CD4-positive, alpha-beta T cell treated with Interferon gamma for 1 hour (primary cell): ENCODE data around the gene NTM.
"Not testable (repeated sequence)": the region's sequence is repeated elsewhere in the genome, so short reads cannot be mapped to it uniquely, and the experiment has no call there.

Experiments used
- DNase-seq: peaks from one replicate; pipeline ENCODE4 v3.0.0-alpha.2; 2020

The NTM gene

DNA sequence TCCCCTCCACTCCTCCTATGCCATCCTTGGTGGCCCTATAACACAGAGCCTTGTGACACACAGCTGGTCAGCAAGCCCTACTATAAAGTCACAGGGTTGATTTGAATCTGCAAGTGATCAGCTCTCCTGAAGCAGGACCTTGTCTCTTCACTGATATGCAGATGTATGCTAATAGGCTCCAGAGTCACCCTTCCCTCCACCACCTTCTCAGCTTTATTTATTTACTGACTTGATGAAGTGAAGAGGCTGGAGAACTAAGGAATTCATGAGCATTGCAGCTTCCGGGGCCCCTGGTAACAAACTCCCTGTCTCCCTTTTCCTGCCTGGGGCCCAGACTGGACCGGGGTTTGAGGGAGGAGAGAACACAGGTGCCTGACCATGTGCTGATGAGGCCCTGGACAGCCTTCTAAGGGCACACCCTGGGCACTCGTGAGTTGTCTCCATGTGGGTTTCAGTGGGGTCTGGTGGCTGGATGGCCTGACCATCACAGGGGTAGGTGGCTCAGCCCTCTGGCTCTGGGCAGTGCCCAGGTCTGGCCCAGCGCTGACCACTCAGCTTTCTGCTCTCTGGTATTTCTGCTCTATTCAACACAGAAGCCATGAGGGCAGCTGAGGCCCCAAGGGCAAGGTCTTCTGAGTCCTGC is 307.5 kb downstream of the NTM start:
- no peak for DNase-seq

DNA sequence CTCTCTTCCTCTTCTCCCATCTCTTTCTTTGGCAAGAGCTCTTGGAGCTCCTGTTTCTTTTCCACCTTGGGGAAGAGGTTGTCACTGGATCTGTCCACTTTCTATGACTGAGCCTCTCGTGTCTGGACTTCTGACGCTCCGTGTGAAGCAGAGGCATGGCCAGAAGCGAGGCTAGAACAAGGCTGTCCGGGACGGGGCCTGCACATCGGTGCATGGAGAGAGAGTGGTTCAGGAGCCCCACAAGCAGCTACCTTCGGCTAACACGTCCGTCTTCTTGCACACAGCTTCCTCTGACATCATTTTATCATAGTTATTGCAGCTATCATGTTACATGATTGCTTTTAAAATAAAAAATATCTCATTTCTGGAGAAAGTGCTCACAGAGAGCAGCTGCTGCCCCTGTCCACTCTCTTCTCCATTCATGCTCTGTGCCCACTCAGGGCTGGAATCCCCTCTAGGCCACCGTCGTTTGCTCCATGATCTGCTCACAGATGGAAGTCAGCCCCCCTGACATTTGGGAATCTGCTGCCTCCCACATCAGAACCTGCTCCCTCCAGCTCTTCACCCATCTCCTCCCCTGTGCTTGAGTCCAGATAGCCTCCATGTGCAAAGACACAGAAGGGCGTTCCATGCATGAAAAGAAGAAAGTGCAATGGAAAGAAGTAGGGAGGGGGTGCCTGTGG is 308.4 kb downstream of the NTM start:
- DNase-seq, result no peak

DNA sequence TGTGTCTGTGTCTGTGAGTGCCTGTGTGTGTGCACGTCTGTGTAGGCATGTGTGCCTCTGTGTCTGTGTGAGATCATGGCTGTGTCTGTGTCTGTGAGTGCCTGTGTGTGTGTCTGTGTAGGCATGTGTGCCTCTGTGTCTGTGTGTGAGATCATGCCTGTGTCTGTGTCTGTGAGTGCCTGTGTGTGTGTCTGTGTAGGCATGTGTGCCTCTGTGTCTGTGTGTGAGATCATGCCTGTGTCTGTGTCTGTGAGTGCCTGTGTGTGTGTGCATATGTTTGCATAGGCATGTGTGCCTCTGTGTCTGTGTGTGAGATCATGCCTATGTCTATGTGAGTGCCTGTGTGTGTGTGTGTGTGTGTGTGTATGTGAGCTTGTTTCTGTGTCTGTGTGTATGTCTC is 310.0 kb downstream of the NTM start:
- not testable (repeated sequence) for DNase-seq

DNA sequence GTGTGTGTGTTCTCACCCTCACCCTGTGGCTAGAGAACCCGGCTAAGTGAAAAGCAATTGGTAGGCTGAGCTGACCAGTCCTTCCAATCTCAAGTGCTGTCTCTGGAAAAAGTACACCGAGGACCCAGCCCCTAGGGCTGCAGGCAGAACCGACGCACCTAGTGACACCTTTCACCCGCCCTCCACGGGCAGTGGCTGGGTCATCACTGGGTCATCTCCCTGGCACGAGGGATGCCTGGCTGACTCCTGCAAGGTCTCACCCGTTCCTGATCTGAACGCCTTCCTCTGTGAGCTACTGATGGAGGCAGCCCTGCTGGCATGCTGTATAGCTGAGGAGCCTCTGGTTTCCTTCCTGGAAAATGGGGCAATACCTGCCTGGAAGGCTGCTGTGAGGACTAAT is 311.5 kb downstream of the NTM start:
- DNase-seq, result no peak

DNA sequence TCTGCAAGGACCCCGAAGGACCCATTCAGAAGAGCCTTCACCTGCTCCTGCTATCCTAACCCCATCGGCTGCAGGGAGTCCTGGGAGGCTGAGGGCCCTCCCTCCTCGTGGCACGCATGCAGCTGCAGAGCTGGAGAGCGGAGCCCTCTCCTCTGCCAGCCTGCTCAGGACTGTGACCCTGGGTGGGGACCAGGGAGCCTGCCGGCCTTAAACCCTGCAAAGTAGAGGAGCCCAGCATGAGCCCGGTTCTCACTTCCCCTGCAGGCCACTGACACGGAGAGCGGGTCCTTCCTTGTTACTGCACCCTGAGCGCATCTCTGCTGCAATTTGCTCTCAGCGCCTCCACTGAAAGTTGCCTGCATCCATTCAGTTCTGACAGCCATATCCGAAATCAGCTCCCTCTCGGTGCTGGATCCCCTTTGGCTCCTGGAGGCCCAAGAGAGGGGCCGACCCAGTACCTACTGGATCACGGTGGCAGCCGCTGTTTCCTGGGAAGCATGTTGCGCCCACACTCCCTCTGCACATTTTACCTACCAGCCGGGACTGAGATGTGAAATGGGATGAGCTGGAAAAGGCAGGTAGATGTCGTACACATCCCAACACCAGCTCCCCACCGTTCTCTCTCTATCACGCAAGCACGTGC is 312.1 kb downstream of the NTM start:
- no peak for DNase-seq

DNA sequence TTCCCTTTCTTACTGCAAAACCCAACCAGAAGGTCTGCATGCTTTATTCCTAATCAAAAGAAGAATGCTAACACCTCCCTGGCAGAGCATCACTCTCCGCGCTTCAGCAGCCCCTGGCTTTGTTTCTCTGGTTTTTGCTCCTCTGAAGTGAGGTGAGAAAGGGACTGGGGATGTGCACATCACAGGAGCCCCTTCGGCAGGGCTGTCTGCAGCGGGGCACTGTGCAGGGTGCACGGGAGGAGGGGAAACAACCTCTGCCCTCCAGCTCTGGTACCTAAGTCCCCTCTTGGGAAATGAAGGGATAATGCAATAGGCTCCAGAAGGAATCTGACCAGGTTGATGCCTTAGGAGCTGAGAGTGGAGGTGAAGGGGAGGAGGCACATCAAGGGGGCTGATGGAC is 312.7 kb downstream of the NTM start:
- no peak for DNase-seq

DNA sequence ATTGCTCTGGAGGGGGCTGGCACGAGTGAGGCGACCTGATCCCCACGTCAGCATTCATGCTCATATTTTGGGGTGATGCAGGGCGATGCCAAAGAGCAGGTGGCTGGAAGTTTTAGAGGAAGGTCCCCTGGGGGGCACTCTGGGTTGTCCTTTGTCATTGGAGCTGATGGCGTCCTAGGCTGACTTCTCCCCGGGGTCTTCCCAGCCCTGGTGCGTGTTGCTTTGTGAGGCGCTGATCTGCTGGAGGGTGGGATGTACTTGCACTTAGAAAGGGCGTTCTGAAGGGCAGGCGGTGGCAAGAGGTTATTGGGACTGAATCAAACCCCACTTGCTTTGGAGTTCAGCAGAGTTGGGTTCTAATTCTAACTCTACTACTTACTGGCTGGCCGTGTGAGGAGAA is 313.3 kb downstream of the NTM start:
- DNase-seq, result no peak

DNA sequence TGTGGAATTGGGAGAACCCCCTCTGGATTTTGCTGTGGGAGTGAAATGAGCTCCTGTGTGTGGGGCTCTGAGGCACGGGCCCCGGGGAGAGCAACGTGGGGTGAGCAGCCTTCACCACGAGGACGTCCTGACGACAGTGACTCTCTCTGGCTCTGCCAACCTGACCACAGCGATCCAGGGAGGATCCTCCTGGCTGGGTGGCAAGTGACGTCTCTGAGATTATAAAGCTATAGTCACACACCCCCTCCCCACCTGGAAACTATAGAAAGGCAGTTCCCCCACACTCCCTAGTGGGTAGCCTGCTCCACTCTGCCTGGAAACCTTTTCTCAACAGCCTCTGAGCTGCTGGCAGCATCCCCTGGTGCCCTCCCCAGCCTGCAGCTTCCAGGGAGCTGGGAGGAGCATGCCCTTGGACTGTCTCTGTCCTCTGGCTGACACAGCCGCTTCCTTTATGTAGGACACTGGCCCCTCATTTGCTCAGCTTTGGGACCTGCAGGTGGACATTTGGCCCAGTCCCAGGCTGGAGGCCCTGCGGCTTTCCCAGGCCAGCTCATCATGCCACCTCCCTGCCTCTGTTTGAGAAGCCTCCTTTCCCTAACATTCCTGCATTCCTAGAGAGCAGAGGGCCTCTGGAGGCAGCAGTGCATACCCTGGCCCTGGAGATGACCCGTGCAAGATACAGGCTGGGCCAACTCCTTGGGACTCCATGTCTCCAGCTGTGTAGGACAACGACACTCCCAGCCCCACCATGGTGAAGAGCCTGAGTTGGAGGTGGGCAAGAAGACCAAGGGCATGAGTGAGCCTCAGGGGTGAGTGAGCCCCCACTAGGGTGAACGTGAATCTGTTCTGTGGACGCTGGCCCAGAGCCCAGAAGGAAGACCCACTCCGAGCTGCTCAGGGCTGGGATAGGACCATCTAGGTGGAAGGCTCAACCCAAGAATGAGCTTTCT is 314.0 kb downstream of the NTM start:
- no peak for DNase-seq

DNA sequence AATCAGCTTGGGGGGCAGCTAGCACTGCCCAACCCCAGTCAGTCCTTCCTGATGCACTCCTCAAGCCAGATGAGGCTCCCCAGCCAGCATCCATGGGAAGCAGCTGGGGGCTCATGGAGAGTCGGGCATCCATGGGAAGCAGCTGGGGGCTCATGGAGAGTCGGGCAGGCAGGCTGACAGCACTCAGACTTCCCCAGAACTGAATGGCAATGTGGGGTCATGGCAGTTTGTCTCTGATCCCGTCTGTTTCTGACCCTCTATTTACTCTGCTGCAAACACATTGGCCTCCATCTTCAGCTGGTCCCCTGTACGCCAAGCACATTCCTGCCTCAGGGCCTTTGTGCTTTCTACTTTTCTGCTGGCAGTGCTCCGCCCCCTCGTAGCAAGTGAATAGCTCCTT is 314.8 kb downstream of the NTM start:
- DNase-seq, result no peak

DNA sequence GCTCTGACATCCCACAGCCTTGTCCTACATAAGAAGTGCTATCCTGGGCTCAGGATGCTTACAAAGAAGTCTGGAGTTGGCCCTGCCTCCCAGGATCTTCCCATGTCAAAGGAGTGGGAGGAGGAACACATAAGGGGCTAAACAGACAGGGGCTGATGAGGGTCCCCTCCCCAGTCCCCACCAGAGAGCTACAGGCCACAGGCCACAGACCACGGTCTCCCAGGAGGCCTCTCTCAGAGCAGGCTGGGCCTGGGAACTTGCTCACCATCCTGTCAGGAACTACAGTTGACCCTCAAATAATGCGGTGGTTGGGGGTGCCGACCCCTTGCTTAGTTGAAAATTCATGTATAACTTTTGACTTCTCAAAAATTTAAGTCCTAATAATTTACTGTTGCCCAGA is 315.5 kb downstream of the NTM start:
- no peak for DNase-seq

DNA sequence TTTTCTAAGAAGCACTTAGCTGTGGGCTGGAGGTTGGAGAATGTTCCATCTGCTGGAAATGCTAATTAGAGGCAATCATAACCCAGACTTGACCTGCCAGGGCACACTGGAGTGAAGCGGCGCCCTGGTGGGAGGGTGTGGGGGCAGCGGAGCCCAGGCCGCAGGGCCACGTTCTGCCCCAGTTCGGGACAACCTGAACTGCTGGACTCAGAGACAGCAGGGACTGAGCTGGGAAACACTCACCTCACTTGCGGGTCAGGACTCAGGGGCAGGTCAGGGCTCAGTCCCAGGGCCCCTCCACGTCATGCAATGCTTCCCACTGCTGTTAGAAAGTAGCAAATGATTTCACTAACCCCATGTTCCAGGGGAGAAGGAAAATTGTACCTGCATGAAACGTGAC is 316.4 kb downstream of the NTM start:
- DNase-seq, result no peak

DNA sequence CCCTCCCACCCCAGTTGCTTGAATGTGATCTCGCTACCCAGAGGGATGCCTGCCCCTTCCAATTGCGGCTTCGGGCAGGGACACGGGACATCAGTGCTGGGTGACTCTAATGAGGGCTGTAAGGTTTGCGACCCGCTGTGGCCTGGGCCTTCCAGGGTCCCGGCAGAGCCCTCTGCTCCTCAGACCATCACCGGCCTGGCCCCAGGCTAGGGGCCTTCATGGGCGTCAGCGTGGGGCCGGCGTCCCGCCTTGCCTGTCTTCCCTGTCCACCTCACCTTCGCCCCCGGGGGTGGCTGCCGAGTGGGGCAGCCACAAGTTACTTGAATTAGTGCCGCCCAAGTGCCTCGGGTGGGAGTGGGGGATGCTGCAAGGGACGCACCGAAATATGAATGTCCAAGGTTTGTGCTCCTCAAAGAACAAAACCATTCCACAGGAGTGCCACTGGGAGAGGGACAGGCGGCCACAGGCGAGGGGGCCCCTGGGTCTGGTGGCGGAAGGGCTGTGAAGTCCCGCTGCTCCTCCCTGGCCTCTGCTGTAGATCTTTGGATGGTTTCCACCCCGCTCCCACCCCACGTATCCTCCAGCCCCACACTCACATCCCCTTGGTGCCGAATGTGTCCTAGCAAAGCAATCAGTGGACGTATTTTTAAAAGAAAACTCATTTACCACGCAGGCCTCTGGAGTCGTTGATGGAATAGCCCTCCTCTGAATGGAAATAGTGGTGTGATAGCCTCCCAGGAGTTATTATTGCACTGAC is 317.1 kb downstream of the NTM start:
- no peak for DNase-seq

DNA sequence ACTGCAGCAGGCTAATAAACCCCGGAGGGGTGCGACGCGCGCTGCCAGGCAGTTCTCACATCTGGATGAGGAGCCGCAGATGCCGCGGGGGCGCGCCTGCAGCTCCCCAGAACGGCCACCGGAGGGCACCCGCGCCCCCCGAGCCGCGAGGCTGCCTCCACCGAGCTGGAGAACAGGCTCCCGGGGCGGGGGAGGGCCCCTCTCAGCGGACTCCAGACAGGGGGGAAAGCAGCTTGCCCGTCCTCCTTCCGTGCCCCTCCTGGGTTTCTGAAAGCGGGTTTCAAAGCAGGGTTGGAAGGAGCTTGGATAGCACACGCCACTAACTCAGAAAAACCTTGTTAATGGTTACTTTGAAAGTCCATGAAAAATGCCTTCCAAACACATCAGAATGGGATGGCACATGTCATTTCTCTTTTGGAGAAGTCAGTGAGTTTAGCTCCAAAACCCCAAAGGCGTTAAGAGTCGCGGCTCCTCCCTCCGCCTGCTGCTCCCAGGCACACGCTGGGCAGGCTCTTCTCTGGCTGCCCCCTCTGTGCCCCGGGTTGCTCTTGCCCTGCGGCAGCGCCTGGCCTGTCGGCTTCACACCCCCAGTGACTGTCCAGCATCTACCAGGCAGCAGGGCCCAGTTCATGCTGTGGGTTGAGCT is 317.8 kb downstream of the NTM start:
- DNase-seq, result no peak

DNA sequence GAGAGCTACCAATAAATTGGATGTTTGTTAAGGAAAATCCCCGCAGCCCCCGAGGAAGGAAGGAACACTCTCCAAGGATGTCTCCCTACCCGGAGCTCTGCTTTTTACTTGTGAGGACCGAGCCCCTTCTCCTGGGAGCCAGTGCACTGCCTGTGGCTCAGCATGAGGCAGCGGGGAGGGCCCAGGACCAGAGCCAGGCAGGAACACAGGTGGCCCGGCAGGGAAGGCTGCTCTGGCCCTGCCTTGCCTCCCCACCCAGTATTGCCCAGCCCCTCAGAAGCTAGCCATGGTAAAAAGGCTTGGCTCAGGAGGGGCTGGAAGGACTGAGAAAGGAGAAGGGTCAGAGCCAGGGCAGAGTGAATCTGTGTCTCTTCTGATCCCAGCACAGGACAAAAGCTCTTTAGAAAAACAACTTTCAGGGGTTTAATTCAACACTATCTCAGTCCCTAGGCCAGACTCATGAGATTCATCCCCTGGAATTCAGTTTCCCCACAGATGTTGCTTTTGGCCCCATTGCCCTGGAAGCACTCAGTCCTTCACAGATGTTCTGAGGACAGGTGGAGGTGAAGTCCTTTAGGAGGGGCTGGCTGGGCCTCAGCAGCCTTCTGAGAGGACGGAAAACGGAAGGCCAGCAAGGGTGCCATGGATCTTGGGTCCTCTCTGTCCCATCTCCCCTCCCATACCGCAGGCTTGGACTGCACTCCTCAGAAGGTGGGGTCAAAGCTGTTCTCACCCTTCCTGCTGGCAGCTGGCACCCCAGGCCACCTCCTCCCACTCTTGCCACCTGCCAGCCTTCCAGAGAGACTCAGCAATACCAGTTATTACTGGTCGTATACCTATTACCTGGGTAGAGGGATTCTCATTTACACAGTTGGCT is 318.9 kb downstream of the NTM start:
- no peak for DNase-seq

DNA sequence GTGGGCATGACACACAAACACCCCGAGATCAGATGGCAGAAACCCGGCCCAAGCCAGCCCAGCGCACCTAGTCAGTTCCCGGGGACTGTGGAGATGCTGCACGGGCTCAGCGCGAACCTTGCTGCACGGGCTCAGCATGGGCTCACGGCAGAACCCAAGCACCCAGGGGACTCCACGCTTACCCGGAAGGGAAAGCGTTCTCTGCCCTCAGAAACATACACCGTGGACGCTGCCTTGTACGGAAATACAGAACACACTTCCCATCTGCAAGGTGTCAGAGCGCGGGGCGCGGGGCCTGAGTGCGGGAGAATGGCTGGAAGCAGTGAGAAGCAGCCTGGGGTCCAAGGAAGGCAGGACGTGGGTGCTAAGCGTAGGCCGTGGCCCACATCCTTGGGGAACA is 319.9 kb downstream of the NTM start:
- DNase-seq, result no peak

DNA sequence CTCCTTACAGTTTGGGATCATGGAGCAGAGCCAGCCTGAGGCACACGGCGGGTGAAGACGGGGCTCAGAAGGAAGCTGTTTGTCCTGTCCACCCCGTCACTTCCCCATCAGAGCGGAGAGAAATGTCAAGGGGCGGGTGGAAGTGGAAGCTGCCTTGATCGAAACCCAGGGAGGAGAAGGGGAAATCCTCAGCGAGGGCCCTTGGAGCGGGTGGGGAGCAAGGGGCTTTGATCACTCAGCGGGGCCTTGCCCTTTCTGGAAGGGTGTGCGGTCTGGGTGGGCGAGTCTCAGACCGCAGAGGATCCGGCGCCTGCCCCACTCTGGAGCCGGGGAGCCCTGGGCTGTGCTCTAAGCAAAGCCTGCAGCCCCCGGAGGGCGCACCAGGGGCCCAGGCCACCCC is 320.4 kb downstream of the NTM start:
- DNase-seq, result no peak

DNA sequence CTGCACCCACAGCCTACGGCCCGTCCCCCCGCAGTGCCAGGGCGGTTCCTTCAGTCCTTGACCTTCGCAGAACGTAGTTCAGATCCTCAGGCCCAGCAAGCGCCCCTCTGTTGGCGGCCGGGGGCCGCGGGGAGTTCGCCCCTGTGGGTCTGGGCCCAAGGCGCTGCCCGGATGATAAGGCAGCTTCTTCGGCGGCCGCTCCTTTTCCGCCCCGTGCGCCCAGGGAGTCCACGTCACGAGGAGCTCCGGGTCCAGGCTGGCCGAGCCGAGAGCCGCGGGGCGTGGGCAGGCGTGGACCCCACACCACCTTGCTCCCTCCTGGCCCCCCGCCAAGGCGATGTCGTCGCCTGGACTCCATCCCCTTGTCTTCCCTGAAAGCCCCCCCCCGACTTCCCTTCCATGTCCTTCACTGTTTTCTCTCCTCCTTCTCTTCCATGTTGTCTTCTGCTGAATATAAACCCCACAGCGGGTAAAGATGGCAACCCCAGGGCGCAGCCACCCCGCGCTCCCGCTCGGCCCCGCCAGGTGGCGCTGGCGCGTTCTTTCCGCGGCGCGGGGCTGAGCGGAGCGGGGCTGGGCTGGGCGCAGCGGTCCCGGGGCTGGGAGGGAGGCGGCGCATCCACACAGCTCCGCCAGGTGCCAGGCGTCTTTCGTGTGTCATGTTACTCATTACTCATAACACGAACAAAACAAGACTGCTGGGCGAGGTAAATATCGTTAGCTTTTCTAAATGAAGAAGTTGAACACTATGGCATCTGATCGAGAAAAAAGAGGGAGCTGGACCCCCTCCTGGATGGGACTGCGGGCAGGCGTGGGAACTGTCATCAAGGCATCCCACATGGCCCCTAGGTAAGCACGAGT is 321.0 kb downstream of the NTM start:
- DNase-seq, result no peak

DNA sequence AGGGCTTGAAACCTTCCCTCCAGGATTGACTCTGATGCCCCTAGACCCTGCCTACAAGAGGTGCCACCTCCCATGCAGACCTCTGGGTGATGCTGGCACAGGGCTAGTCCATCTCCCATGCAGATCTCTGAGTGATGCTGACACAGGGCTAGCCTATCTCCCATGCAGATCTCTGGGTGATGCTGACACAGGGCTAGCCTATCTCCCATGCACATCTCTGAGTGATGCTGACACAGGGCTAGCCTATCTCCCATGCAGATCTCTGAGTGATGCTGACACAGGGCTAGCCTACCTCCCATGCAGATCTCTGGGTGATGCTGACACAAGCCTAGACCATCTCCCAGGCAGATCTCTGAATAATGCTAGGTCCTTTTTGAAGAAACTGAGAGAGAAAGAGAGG is 321.7 kb downstream of the NTM start:
- DNase-seq, result no peak

DNA sequence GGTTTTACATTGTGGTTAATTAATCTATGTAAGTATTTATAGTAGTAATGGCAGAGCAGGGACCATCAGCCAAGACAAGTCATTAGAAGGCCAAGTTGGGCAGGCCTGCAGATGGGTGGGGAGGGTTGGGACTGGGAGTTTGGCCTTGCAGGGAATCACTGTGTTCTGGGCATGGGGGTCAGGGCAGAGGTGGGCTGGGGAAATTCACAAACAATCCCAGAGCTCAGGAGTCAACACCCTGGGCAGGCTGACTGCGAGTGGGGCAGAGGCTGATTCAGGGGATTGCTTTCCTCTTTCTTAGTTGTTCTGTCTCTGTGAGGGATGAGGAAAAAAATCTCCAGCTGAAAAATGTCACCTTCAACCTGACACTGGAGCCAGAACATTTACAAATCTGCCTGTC is 322.5 kb downstream of the NTM start:
- no peak for DNase-seq

DNA sequence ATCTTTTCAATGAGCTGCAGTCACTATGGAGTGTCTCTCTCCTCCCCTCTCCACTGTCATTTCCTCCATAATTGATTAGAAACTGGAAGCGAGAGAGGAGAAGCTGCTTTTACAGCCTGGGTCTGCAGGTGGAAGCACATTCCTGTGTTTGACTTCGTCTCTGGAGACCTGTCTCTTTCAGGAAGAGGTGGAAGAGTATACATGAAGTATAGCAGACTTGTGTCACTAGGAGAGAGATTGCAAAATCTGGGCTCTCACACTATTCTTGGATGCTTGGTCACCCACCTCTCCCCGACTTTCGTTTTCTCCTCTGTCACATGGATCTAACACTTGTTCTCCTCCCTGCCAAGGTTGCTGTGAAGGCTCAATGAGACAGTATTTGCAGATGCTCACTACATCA is 323.3 kb downstream of the NTM start:
- DNase-seq, result no peak
